HEK293T (cell line): Measurements from ENCODE around the gene CNKSR1.

Experiments used
- BHLHE40 ChIP-seq: fragments of 450-650 bp; IDR thresholded peaks from 2 replicates; pipeline ENCODE4 v1.6.1; 2016; ENCODE audit warnings: mild to moderate bottlenecking, moderate library complexity, borderline replicate concordance
- FOXM1 ChIP-seq: fragments of 450-650 bp; IDR thresholded peaks from 2 replicates; pipeline ENCODE4 v1.6.1; 2017; ENCODE audit warnings: mild to moderate bottlenecking, borderline replicate concordance
- NFRKB ChIP-seq: fragments of 450-650 bp; IDR thresholded peaks from 2 replicates; pipeline ENCODE4 v1.6.1; 2016; ENCODE audit warnings: mild to moderate bottlenecking, moderate library complexity
- SP1 ChIP-seq: fragments of 450-650 bp; IDR thresholded peaks from 2 replicates; pipeline ENCODE4 v1.6.1; 2017
- TARDBP ChIP-seq: fragments of 450-650 bp; IDR thresholded peaks from 2 replicates; pipeline ENCODE4 v1.6.1; 2016
- ZNF384 ChIP-seq: fragments of 450-650 bp; IDR thresholded peaks from 2 replicates; pipeline ENCODE4 v1.6.1; 2016

DNA sequence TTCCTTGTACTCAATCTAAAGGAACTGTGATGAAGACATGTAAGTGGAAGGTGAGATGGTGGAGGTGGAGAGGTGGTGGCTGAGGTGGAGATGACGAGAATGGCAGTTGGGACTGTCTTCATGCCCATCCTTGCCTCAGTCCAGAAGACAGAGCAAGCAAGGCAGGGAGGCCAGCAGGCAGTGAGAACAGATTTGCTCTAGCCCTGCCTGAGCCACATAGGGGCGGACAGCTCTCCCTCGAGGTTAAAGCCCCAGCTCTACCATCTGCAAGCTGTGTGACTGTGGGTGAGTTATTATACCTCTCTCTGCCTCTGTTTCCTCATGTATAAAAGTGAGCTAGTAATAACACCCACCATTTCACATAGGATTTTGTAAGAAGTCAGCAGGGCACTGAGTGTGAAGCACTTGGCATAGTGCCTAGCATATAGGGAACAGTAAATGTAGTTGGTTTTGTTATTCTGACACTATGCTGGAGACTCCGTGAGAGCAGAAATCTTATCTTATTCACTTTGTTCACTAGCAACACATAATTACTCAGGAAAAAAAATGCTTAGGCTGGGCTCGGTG is 23.2 kb upstream of the CNKSR1 start:
- TF ChIP-seq TARDBP (no peak), FOXM1 (no peak), SP1 (no peak), ZNF384 (no peak), BHLHE40 (no peak), NFRKB (no peak)
